Neutrophil (primary cell): ENCODE results near the gene TIMP2.

Experiments
- H3K27ac ChIP-seq: fragments of 200-600 bp; sonication (generic); 2 replicates; pipeline ENCODE4 v1.5.1; 2016; ENCODE audit warnings: mild to moderate bottlenecking, moderate library complexity
- H3K27me3 ChIP-seq: fragments of 200-600 bp; sonication (generic); 2 replicates; pipeline ENCODE4 v1.6.0; 2016; ENCODE audit warnings: mild to moderate bottlenecking
- H3K36me3 ChIP-seq: fragments of 200-600 bp; sonication (generic); 2 replicates; pipeline ENCODE4 v1.5.1; 2017
- H3K4me1 ChIP-seq, 2 experiments: fragments of 200-600 bp in 1 of 2; sonication (generic) in 1 of 2; 1 replicate in 1 of 2; 2 replicates in 1 of 2; pipeline versions ENCODE4 v1.5.1 to v1.6.1; 2013 to 2016; ENCODE audit warnings: low read depth in 1 of 2, low read length in 1 of 2, mild to moderate bottlenecking in 1 of 2, moderate library complexity in 1 of 2; ENCODE audit not compliant: control insufficient read depth in 1 of 2, insufficient read depth in 1 of 2
- H3K4me3 ChIP-seq, 2 experiments: fragments of 200-600 bp in 1 of 2; sonication (generic) in 1 of 2; 1 replicate in 1 of 2; 2 replicates in 1 of 2; pipeline ENCODE4 v1.5.1; 2013 to 2016; ENCODE audit warnings: low read depth in 1 of 2, low read length in 1 of 2, mild to moderate bottlenecking in 1 of 2, moderate library complexity in 1 of 2
- H3K9me3 ChIP-seq: fragments of 200-600 bp; sonication (generic); 2 replicates; pipeline ENCODE4 v1.5.1; 2016
- CTCF ChIP-seq: fragments of 200-600 bp; sonication (generic); IDR thresholded peaks from 2 replicates; pipeline ENCODE4 v1.5.1; 2016; ENCODE audit warnings: antibody characterized with exemption

The TIMP2 gene

GRCh38 chr17:78836420-78837021 is 88.7 kb downstream of the TIMP2 start:
- no peak for TF ChIP-seq CTCF
- Histone ChIP-seq H3K36me3 (peaks cover 19% of the 10 kb centered on the region), H3K27me3 (no peaks in the 10 kb centered on the region), H3K4me1 (peaks cover 18% of the 10 kb centered on the region in 2 experiments), H3K27ac (no peak overlapping the region), H3K9me3 (no peaks in the 10 kb centered on the region), H3K4me3 (no peak overlapping the region)

- Histone ChIP-seq H3K9me3 (no peaks in the 10 kb centered on the region), H3K4me1 (peaks cover 5 to 7% of the 10 kb centered on the region in 2 experiments), H3K36me3 (peaks cover 14% of the 10 kb centered on the region), H3K27me3 (no peaks in the 10 kb centered on the region), H3K4me3 (no peak overlapping the region), H3K27ac (no peak overlapping the region)
- no peak for TF ChIP-seq CTCF
Measured at GRCh38 chr17:78834571-78834970, 90.6 kb downstream of the TIMP2 start.

GRCh38 chr17:78832541-78832810 is 92.7 kb downstream of the TIMP2 start:
- Histone ChIP-seq H3K9me3 (no peaks in the 10 kb centered on the region), H3K27me3 (no peaks in the 10 kb centered on the region), H3K36me3 (peaks cover 14% of the 10 kb centered on the region), H3K4me1 (peaks cover 7 to 8% of the 10 kb centered on the region in 2 experiments), H3K27ac (no peak overlapping the region), H3K4me3 (no peak overlapping the region)
- TF ChIP-seq CTCF = no peak

GRCh38 chr17:78831688-78832540 is 93.3 kb downstream of the TIMP2 start:
- H3K4me1 ChIP-seq = peaks cover 12 to 13% of the 10 kb centered on the region in 2 experiments
- H3K36me3 ChIP-seq = peaks cover 14% of the 10 kb centered on the region

GRCh38 chr17:78829477-78829876 is 95.7 kb downstream of the TIMP2 start:
- peaks cover 8% of the 10 kb centered on the region for H3K36me3 ChIP-seq
- no peak for TF ChIP-seq CTCF
- H3K4me3 ChIP-seq = no peak overlapping the region
- H3K9me3 ChIP-seq = no peaks in the 10 kb centered on the region
- peaks cover 35% of the 10 kb centered on the region in 2 experiments for H3K4me1 ChIP-seq
- no peak overlapping the region for H3K27ac ChIP-seq
- no peaks in the 10 kb centered on the region for H3K27me3 ChIP-seq

More at GRCh38 chr17:78831688-78832540, 93.3 kb downstream of the TIMP2 start:
- no peak for TF ChIP-seq CTCF
- no peaks in the 10 kb centered on the region for H3K9me3 ChIP-seq
- H3K27me3 ChIP-seq = no peaks in the 10 kb centered on the region
- H3K27ac ChIP-seq = no peak overlapping the region
- no peak overlapping the region for H3K4me3 ChIP-seq
